GM12878 (cell line): Measurements from ENCODE around the gene RALGAPA2.

Source experiments
- NR2C2 ChIP-seq: IDR thresholded peaks from 2 replicates; pipeline ENCODE4 v1.6.1; 2011; ENCODE audit warnings: borderline replicate concordance, low read depth; ENCODE audit not compliant: control insufficient read depth, insufficient read length
- POU2F2 ChIP-seq: IDR thresholded peaks from 3 replicates; pipeline ENCODE4 v1.6.1; 2011; ENCODE audit warnings: low read depth, mild to moderate bottlenecking, low read length, borderline replicate concordance
- TF ChIP-seq, protein P1 (sequence below): IDR thresholded peaks from 2 replicates; pipeline ENCODE4 v1.6.1; 2011; ENCODE audit warnings: borderline replicate concordance, low read depth, mild to moderate bottlenecking, moderate library complexity, mixed read lengths, low read length; ENCODE audit not compliant: insufficient read depth; ENCODE audit errors: extremely low read length

DNA sequence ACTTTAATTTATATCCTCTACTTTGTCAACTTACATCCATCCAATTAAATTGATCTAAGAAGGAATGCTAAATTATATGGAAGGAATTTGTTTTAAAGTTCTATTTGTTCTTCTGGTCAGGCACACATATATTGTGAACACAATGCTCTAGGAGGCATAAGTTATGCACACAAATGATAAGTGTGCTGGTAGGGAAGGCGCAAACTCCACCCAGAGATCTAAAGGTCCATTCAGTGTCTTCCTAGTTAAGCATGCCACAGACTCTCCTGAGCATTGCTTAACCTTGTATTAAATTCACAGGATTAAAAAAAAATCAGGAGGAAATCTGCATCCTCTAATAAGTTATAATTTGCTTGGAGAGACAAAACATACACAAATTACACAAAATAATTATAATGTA is 127.3 kb downstream of the RALGAPA2 start:
- TF ChIP-seq POU2F2 (no peak), NR2C2 (no peak)
- TF ChIP-seq, protein P1, sequence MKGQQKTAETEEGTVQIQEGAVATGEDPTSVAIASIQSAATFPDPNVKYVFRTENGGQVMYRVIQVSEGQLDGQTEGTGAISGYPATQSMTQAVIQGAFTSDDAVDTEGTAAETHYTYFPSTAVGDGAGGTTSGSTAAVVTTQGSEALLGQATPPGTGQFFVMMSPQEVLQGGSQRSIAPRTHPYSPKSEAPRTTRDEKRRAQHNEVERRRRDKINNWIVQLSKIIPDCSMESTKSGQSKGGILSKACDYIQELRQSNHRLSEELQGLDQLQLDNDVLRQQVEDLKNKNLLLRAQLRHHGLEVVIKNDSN = no peak
